Testis (tissue), 3 donors: Measurements from ENCODE around the gene EXOC2. TPM values are rescaled to one million over a fixed set of nuclear protein-coding genes. Genes with fewer than 3 reads are reported as not detected.

ENCODE experiments used
- DNase-seq: peaks from one replicate; pipeline ENCODE4 v3.0.0-alpha.2; 2019
- H3K27ac ChIP-seq, 2 donors: fragments of 200-600 bp; sonication (generic); one replicate each; pipeline ENCODE4 v1.5.1; 2019
- H3K27me3 ChIP-seq: fragments of 200-600 bp; sonication (generic); one replicate; pipeline ENCODE4 v1.5.1; 2019
- H3K36me3 ChIP-seq: fragments of 200-600 bp; sonication (generic); one replicate; pipeline ENCODE4 v1.5.1; 2017; ENCODE audit warnings: low read depth; ENCODE audit errors: missing control alignments
- H3K4me1 ChIP-seq: fragments of 200-600 bp; sonication (generic); one replicate; pipeline ENCODE4 v1.5.1; 2019
- H3K4me3 ChIP-seq, 2 donors: fragments of 200-600 bp; sonication (generic); one replicate each; pipeline ENCODE4 v1.5.1; 2017 to 2019
- H3K9me3 ChIP-seq: fragments of 200-600 bp; sonication (generic); one replicate; pipeline ENCODE4 v1.5.1; 2017
- POLR2A ChIP-seq: fragments of 450-650 bp; IDR thresholded peaks from one replicate; pipeline ENCODE4 v1.6.1; 2017; ENCODE audit warnings: antibody characterized with exemption, mild to moderate bottlenecking, moderate library complexity
- WGBS, 2 donors: methylation state at CpG; one replicate each; pipeline ENCODE4 v1.1.5; 2018; 5-methylcytosine and 5-hydroxymethylcytosine counted together
- intact Hi-C: fragments of 100-400 bp; cut with DNase I; formaldehyde crosslinking; loops from one replicate; pipeline ENCODE4 v1.15.1; 2023; ENCODE audit warnings: low total_unique reads
- polyA plus RNA-seq: library from polyadenylated mRNA; stranded (reverse); fragments of 350-450 nt; fragmentation: Illumina TruSeq; extraction: RNeasy Lipid Tissue Mini Kit (QIAGEN cat#74804); gene quantifications from one replicate; pipeline ENCODE4 v1.2.3, GENCODE V29; 2014; ENCODE audit warnings: low read depth, low replicate concordance; ENCODE audit not compliant: insufficient read depth
- total RNA-seq, 2 donors: library from RNA; depleted of rRNA; stranded (reverse); fragments of >200 nt; gene quantifications; one replicate each; pipeline ENCODE4 v1.2.3, GENCODE V29; 2016
- TF ChIP-seq, protein P1 (sequence below), 3 experiments: fragments of 450-650 bp in 2 of 3; fragments of 200-600 bp in 1 of 3; sonication (generic) in 1 of 3; IDR thresholded peaks; one replicate each; pipeline ENCODE4 v1.5.1; 2016 to 2019; ENCODE audit warnings: antibody characterized with exemption in 3 of 3, mild to moderate bottlenecking in 2 of 3, moderate library complexity in 1 of 3

Gene EXOC2
- total and polyA plus RNA-seq, 3 donors from 2014 or later = 32.8 to 51.0 (median 44.3) TPM

GRCh38 chr6:715709-716491 lies 23.0 kb upstream of the EXOC2 start:
- no peak for DNase-seq
- intact Hi-C loops = no loop called here
- Histone ChIP-seq H3K4me3 (no peak overlapping the region), H3K36me3 (no peaks in the 10 kb centered on the region), H3K9me3 (no peaks in the 10 kb centered on the region), H3K27me3 (no peaks in the 10 kb centered on the region), H3K4me1 (no peaks in the 10 kb centered on the region), H3K27ac (no peak overlapping the region)
- TF ChIP-seq, protein P1, sequence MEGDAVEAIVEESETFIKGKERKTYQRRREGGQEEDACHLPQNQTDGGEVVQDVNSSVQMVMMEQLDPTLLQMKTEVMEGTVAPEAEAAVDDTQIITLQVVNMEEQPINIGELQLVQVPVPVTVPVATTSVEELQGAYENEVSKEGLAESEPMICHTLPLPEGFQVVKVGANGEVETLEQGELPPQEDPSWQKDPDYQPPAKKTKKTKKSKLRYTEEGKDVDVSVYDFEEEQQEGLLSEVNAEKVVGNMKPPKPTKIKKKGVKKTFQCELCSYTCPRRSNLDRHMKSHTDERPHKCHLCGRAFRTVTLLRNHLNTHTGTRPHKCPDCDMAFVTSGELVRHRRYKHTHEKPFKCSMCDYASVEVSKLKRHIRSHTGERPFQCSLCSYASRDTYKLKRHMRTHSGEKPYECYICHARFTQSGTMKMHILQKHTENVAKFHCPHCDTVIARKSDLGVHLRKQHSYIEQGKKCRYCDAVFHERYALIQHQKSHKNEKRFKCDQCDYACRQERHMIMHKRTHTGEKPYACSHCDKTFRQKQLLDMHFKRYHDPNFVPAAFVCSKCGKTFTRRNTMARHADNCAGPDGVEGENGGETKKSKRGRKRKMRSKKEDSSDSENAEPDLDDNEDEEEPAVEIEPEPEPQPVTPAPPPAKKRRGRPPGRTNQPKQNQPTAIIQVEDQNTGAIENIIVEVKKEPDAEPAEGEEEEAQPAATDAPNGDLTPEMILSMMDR (IDR thresholded peaks at IDR 0.05) = no peak
- no peak for TF ChIP-seq POLR2A
- WGBS, 2 donors = 79 to 89% methylated on average over 11 to 13 of the region's 13 CpGs

- TF ChIP-seq, protein P1 (IDR thresholded peaks at IDR 0.05) = no peak
- Histone ChIP-seq H3K27me3 (no peaks in the 10 kb centered on the region), H3K4me1 (no peaks in the 10 kb centered on the region), H3K9me3 (no peaks in the 10 kb centered on the region), H3K36me3 (no peaks in the 10 kb centered on the region), H3K4me3 (no peak overlapping the region), H3K27ac (no peak overlapping the region)
- intact Hi-C loops = no loop called here
- 86 to 94% methylated on average over 4 of the region's 4 CpGs for WGBS, 2 donors
- no peak for DNase-seq
Observed at GRCh38 chr6:714100-714499, 21.2 kb upstream of the EXOC2 start.

- H3K27ac ChIP-seq = no peak overlapping the region
- no peaks in the 10 kb centered on the region for H3K36me3 ChIP-seq
- no peaks in the 10 kb centered on the region for H3K9me3 ChIP-seq
- H3K4me3 ChIP-seq = no peak overlapping the region
- 95% methylated on average over 5 of the region's 5 CpGs for WGBS, 2 donors
- H3K4me1 ChIP-seq = no peaks in the 10 kb centered on the region
- no peak for TF ChIP-seq POLR2A
- TF ChIP-seq, protein P1 (IDR thresholded peaks at IDR 0.05) = no peak
- intact Hi-C loops = no loop called here
- DNase-seq = no peak
- H3K27me3 ChIP-seq = no peaks in the 10 kb centered on the region
Observed at GRCh38 chr6:713351-713750, 20.4 kb upstream of the EXOC2 start.

DNA sequence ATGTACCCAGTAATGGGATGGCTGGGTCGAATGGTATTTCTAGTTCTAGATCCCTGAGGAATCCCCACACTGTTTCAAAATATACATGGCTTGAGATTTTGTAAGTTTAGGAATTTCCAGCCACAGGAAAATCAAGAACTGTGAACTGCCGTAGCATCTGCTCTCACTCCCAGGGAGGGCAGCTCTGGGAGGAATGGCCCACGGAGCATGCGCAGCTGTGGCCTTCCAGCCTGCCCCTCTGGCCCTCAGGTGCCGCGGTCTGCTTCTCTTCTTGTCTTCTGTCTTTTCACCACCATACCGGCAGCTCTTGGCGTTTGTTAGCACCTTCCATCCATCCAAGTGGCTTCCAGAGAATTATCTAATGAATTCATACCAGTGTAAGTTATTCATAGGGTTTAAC lies 19.9 kb upstream of the EXOC2 start:
- intact Hi-C loops = no loop called here
- Histone ChIP-seq H3K27ac (no peak overlapping the region), H3K36me3 (no peaks in the 10 kb centered on the region), H3K4me3 (no peak overlapping the region), H3K27me3 (no peaks in the 10 kb centered on the region), H3K9me3 (no peaks in the 10 kb centered on the region), H3K4me1 (no peaks in the 10 kb centered on the region)
- no peak for DNase-seq
- 85 to 88% methylated on average over 8 of the region's 8 CpGs for WGBS, 2 donors
- TF ChIP-seq POLR2A = no peak
- TF ChIP-seq, protein P1 (IDR thresholded peaks at IDR 0.05) = no peak

DNA sequence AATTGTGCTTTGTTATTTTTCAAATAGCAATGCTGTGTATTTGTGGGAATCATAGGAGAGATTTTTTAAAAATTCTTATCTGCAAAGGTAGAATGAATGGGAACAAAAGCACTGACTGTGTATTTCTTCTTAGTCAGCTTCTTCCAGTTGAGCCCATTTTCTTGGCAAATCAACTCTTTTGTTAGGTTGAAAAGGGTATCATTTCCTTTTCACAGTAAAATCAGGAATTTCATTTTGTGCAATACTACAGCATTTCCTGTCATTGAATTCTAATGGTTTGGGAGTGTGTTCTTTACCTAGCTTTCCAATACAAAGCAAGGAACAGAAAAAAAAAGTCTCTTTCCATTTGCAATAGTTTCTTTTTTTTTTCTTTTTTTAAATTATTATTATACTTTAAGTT lies 19.0 kb upstream of the EXOC2 start:
- intact Hi-C loops = no loop called here
- Histone ChIP-seq H3K27me3 (no peaks in the 10 kb centered on the region), H3K27ac (peak overlapping the region in 1 of 2 donors; percentile 89), H3K4me1 (no peaks in the 10 kb centered on the region), H3K9me3 (no peaks in the 10 kb centered on the region), H3K36me3 (no peaks in the 10 kb centered on the region), H3K4me3 (no peak overlapping the region)
- TF ChIP-seq, protein P1 (IDR thresholded peaks at IDR 0.05) = no peak
- no peak for TF ChIP-seq POLR2A
- DNase-seq = no peak
